GM18951 (cell line): Measurements from ENCODE around the gene ING5.

Experiments used
- POLR2A ChIP-seq: IDR thresholded peaks from 4 replicates; pipeline ENCODE4 v1.6.1; 2011; ENCODE audit warnings: mild to moderate bottlenecking; ENCODE audit not compliant: insufficient read length, insufficient read depth; ENCODE audit errors: extremely low read depth
- in situ Hi-C: fragments of 300-500 bp; cut with MboI; formaldehyde crosslinking; loops from one replicate; pipeline ENCODE4 v1.12.0; 2022; ENCODE audit warnings: low sequenced_read_pairs, mixed read lengths, inconsistent platforms; ENCODE audit not compliant: unreplicated experiment

Gene ING5

DNA sequence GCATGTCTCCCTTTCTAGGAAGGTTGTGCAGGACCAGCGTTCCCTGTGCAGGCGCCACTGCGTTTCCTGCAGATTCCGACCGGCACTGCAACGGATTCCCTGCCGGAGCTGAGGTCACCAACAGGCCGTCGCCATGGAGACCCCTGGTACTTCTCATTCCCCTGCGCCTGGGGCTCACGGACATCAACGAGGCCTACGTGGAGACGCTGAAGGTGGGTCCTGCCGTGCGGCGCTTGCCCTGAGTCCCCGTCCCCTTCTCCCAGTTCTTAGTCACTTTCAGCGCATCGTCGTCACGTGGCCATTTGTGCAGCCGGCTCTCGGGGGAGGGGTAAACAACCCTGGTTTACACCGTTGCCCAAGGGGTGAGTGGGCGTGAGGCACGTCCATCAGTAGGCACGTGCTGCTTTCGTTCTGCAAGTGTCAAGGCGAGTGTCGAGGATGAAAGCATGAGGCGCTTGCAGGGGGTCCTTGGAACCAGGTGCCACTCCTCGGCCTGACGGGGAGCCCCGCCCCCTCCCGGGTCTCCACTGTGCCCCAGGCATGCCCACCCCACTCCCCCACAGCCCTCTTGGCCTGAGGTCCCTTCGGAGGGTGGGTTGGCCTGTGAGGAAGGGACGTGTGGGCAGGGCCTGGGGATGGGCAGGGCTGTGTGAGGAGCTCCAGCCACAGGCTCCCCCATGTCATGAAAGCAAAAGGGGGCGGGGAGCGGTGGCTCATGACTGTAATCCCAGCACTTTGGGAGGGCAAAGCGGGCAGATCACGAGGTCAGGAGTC, 35.0 kb upstream of the ING5 start:
- in situ Hi-C loops: no loop called here
- TF ChIP-seq POLR2A: no peak

DNA sequence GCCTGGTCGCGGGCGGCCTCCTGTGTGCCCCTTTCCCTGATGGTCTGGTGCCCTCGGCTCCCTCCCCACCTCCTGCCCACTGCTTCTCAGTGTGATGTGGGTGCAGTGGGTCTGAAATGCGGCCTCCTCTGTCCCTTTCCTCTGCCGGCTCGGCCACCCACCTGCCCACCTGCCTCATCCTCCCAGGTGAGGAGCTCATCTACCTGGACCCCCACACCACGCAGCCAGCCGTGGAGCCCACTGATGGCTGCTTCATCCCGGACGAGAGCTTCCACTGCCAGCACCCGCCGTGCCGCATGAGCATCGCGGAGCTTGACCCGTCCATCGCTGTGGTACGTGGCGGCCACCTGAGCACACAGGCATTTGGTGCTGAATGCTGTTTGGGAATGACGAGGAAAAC, 33.5 kb upstream of the ING5 start:
- TF ChIP-seq POLR2A: no peak
- in situ Hi-C loops: no loop called here

DNA sequence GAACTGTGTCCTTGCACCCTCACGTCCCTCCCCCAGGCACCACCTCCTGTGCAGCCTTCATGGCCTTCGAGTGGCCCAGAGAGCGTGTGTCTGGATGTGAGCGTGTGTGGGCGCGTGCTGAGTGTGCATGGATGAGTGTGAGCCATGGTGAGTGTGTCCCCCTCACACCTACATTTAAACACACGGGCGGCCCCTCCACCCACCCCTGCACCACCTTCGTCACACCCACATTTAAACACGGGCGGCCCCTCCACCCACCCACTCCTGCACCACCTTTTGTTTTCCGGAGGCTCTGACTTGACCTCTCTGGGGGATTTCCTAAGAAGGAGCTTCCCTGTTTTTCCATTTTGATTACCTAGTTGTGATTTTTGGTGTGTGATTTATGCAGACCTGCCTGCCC, 33.0 kb upstream of the ING5 start:
- in situ Hi-C loops: no loop called here
- no peak for TF ChIP-seq POLR2A

DNA sequence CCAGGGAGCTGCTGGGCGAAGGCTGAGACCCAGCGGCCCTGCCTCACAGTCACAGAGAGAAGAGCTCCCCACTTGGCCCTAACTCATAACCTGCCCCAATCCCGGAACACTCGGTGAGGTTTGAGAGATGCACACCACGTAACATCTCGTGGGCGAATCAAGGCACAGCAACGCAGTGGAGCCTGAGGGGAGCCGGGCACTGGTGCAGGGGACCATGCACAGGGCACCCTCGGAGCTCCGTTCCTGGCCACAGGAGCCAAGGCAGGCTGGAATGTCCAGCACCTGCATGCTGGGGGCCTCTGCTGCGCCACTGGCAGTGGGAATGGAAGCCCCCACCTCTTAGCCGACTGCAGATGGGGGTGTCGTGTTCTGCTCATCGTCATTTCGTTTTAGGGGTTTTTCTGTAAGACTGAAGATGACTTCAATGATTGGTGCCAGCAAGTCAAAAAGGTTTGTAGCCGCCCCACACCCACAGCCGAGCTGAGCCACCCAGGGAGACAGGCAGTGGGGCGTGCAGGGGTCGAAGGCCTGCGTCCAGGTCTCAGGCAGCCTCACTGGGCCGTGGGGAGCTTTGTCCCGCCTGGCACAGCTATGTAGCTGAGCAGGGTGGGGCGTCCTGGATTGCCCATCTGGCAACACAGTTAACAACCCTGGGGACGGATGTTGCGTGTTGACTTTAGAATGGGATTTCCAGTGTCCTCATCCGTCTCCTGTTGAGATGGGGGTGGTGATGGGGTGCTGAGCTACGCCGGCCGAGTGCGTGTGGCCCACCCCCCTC, 31.3 kb upstream of the ING5 start:
- TF ChIP-seq POLR2A: no peak

DNA sequence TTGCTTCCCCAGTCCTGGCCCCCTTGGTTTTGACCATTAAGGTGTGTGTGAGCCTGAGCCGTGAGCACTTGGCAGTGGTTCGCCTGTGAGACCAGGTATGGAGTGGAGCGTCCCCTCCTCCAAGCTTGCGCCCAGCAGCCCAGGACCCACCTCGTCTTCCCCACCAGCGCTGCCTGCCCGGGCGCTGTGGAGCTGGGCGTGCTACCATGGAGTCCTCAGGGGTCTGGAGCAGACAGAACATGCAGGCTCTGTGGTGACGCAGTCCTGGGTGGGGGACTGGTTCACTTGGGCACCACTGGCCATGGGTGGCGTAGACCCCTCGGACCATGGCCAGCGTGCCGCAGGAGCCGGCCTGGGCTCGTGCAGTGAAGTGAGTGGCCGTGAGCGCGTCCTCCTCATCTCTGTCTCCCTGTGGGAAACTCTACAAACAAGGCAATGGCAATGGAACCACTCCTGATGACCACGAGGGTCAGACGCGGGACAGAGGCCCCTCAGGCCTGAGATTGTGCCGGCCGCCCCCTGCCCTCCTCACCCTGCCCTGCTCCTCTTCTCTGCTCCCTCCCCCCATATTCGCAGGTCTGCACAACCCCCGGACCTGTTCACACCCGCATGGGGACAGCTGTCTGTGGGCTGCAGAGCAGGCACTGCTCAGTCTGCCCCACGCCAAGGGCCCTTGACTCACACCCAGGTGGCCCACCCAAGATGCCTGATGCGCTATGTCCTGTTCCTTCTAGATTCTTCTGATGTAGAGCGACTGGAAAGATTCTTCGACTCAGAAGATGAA, 30.2 kb upstream of the ING5 start:
- TF ChIP-seq POLR2A: no peak
- in situ Hi-C loops: no loop called here

More for the DNA sequence above, 31.3 kb upstream of the ING5 start:
- in situ Hi-C loops: no loop called here

DNA sequence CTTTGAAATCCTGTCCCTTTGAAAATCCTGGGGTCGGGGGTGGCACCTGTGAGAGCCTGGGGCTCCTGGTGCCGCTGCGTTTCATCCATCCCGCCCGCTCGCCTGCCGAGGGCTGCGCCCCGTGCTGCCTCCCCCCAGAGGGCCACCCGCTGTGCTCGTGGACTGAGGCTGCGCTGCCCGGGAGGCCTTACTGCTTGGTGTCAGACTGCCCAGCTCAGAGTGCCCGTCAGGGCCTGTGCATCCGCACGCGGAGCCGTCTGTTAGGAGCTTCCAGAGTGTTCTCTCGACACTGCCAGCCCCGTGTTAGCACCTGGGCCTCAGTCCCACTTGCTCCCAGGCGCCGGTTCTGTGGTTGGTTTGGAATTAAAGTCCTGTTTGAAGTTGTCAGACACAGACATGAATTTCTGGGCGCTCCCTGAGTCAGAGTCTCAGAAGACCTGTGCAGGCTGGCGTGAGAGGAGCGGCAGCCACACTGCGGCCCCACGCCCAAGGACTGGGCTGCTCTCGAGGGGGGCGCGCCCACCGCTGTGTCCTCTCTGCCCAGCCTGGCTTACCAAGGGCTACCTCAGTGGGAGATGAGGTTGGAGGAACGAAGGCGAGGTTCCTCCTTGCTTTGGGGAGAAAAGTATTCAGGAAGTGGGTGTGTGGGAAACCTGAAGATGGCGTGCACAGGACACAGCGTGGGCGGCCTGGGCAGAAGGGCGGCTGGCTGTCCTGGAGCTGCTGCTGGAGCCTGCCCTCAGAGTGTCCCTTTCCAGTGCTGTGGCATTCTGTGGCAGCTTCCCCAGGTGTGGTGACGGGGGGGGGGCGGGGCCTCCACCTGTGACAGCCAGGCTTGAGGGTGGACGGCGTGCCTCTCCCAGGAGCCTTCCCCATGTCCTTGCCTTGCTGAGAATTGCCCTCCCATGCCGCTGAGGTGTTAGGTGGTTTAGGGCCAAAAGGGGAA, 29.3 kb upstream of the ING5 start:
- no peak for TF ChIP-seq POLR2A
- in situ Hi-C loops: no loop called here

DNA sequence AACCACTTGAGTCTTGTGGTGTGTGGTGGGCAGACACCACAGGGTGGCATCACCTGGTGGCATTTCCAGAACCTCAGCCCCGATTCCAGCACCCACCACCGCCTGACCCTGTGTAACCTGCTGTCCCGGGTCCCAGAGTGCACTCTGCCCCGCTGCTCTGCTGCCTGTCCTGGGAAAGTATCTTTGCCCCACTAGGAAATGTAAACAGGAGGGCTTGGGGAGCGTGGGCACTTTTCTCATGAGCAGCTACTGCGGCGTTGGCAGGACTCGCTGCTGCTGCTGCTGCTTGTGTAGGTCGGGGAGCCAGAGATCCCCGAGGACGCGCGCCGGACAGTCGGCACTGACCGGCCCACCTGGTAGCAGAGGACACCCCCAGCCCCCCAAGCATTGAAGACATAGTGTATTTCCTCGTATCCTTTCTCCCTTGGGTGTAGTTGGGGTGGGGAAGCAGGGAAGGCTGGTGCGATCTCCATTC, 28.6 kb upstream of the ING5 start:
- in situ Hi-C loops: no loop called here

DNA sequence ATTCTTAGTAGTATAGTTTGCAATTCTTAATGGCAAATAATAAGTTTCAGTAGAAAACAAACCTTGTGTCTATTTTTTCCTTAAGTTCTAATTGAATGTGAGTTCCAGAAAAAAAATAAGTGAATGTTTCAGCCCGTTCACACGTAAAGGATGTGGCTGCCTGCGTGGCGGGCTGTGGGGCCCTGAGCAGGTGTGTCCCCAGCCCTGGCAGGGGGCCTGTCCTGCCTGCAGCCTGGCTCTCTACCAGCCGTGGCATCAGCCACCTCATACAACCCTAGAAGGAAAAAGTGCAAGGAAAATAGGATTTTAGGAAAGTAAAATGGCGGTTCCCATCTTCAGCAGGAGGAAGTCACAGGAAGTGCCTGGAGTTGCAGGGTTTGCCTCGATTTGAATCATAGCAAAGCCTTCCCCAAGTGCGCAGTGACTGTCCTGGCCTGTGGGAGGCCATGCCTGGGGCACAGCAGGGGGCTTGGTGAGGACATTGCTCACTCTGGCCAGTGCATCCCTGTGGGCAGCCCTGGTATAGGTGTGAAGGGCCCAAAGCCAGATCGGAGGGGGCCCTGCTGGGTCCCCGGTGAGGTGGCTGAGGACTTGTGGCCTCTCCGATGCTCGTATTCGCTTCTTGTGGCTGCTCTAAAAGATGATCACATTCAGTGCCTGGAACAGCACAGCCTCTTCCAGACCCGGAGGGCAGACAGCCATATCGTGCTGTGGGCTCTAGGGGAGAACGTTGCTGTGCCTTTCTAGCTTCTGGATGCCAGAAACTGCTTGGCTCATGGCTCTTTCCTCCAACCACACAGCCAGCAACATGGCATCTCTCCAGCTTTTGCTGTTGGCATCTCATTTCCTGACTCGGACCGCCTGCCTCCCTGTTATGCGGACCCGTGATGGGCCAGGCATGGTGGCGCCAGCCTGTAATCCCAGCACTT, 27.8 kb upstream of the ING5 start:
- in situ Hi-C loops: no loop called here
- TF ChIP-seq POLR2A: no peak

More for the DNA sequence above, 28.6 kb upstream of the ING5 start:
- no peak for TF ChIP-seq POLR2A

DNA sequence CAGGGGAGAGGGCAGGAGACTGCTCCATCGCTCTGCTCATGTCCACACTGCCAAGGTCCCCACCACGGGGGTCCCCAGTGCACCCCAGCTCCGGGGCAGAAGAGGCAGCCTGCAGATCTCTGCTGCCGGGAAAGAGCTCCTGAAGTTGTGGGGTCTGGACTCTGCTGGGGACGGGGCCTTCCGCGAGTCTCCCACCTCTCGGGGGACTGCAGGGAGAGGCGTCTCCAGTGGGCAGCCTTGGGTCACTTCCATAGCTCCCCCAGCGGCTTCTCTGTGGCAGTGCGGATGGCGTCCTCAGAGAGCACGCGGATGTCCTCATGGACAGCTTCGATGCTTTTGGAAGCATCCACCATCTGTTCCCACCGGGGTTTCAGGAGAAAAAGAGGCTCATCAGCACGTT, 26.0 kb upstream of the ING5 start:
- in situ Hi-C loops: no loop called here
- TF ChIP-seq POLR2A: no peak

DNA sequence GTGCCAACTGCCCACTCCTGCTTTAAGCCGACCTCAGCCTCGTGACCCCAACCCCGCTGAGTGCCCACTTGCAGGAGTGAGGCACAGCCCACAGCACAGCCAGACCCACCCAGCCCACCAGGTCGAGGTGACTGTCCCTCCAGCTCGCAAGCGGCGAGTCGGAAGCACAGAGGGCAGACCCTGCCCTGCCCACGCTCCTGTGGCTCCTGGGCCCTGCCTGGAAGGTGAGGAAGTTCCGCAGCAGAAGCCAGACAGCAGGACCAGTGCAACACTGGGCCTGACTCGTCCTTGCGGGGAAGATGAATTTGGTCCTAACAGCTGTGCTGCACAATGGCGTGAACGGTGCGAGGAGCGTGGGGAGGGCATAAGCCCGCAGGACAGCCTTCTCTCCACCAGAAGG, 25.2 kb upstream of the ING5 start:
- in situ Hi-C loops: no loop called here
- no peak for TF ChIP-seq POLR2A

DNA sequence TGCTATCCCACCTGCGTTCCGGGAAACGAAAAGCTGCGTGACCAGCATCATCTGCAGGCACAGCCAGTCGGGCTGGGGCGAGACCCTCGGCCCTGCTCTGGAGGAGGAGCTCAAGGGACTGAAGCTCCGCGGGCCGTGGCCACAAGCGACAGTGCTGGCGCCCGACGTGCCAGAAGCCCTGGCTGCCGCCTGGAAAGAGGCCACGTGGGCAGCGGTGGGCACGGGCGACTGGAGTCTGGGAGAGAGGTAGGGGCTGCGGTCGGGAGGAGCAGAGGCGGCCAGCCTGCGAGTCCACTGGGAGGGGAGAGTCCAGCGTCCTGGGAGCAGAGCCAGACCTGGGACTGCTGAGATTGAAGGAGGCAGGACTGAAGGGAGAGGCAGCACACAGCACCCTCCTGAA, 24.4 kb upstream of the ING5 start:
- TF ChIP-seq POLR2A: no peak
- in situ Hi-C loops: no loop called here
